CD4-positive, alpha-beta T cell (primary cell): ENCODE results near the gene TAX1BP1. TPM values are rescaled to one million over a fixed set of nuclear protein-coding genes. Genes with fewer than 3 reads are reported as not detected.

Experiments used
- ATAC-seq: fragments of 200-7000 bp; cut with Tn5 transposase; one replicate; pipeline ENCODE4 v1.10.0; 2022; ENCODE audit warnings: mild to moderate bottlenecking; ENCODE audit not compliant: poor library complexity
- CTCF ChIA-PET: fragments of 350-600 bp; sonication (Branson Sonifier 250); formaldehyde crosslinking; loops from one replicate; lab custom pipeline; 2021; ENCODE audit warnings: antibody characterized with exemption, inconsistent platforms; lab: Charles Lee
- POLR2A ChIA-PET: fragments of 350-600 bp; sonication (Branson Sonifier 250); formaldehyde crosslinking; loops from one replicate; lab custom pipeline; 2021; ENCODE audit warnings: antibody characterized with exemption, inconsistent platforms; lab: Charles Lee
- DNase-seq, 14 experiments: peaks; one replicate each; pipeline ENCODE4 v3.0.0-alpha.2; 2013 to 2020; ENCODE audit warnings: mixed read lengths in 2 of 14
- H3K27ac ChIP-seq, 2 donors: one replicate each; pipeline versions ENCODE4 v1.5.1 to v1.7.0; 2013; ENCODE audit warnings: low read length in 2 of 2, low read depth in 1 of 2, mild to moderate bottlenecking in 1 of 2
- H3K27me3 ChIP-seq, 2 experiments: 1 replicate in 1 of 2; 2 replicates in 1 of 2; pipeline versions ENCODE4 v1.6.1 to v1.7.0; 2013; ENCODE audit warnings: low read length in 2 of 2, control low read depth in 1 of 2, mild to moderate bottlenecking in 1 of 2, moderate library complexity in 1 of 2; ENCODE audit not compliant: insufficient read depth in 2 of 2, control insufficient read depth in 1 of 2
- H3K36me3 ChIP-seq: one replicate; pipeline ENCODE4 v1.6.1; 2013; ENCODE audit warnings: low read length, control low read depth; ENCODE audit not compliant: insufficient read depth
- H3K4me1 ChIP-seq: one replicate; pipeline ENCODE4 v1.6.1; 2013; ENCODE audit warnings: low read length, control low read depth; ENCODE audit not compliant: insufficient read depth
- H3K4me3 ChIP-seq: one replicate; pipeline ENCODE4 v1.5.1; 2013; ENCODE audit warnings: mild to moderate bottlenecking, low read length, moderate library complexity
- H3K9me3 ChIP-seq, 2 experiments: 1 replicate in 1 of 2; 2 replicates in 1 of 2; pipeline versions ENCODE4 v1.6.1 to v1.7.0; 2013; ENCODE audit warnings: low read length in 2 of 2, mild to moderate bottlenecking in 2 of 2, control low read depth in 1 of 2, moderate library complexity in 1 of 2; ENCODE audit not compliant: control insufficient read depth in 1 of 2, insufficient read depth in 1 of 2
- H3K27ac Mint-ChIP-seq: one replicate; pipeline ENCODE4 v1.8.0; 2020; ENCODE audit warnings: mixed read lengths
- H3K27me3 Mint-ChIP-seq: one replicate; pipeline ENCODE4 v1.8.0; 2021; ENCODE audit warnings: mixed read lengths
- H3K36me3 Mint-ChIP-seq: one replicate; pipeline ENCODE4 v1.8.0; 2021; ENCODE audit warnings: low read depth, mixed read lengths
- H3K4me1 Mint-ChIP-seq: one replicate; pipeline ENCODE4 v1.8.0; 2021; ENCODE audit warnings: low read depth, mixed read lengths
- H3K4me3 Mint-ChIP-seq: one replicate; pipeline ENCODE4 v1.8.0; 2020; ENCODE audit warnings: mild to moderate bottlenecking, mixed read lengths
- H3K9me3 Mint-ChIP-seq: one replicate; pipeline ENCODE4 v1.8.0; 2020; ENCODE audit warnings: mixed read lengths
- intact Hi-C, 2 experiments: fragments of 100-400 bp; cut with DNase I in 1 of 2; cut with micrococcal nuclease in 1 of 2; formaldehyde crosslinking; loops; one replicate each; pipeline versions ENCODE4 v1.15.1 to v1.9.0; 2023 to 2025; cut with DNase I, micrococcal nuclease
- total RNA-seq, 174 experiments: library from RNA in 2 of 174; stranded (reverse) in 2 of 174; gene quantifications; one replicate each; pipeline ENCODE4 v1.2.3 and lab custom pipeline; 2021 to 2026
- TF ChIP-seq, protein P1 (sequence below): fragments of 200-600 bp; IDR thresholded peaks from one replicate; pipeline ENCODE4 v1.8.0; 2022; ENCODE audit warnings: antibody characterized with exemption, mild to moderate bottlenecking

The TAX1BP1 gene
- total RNA-seq, 2 experiments from 2014 or later = 115 TPM

DNA sequence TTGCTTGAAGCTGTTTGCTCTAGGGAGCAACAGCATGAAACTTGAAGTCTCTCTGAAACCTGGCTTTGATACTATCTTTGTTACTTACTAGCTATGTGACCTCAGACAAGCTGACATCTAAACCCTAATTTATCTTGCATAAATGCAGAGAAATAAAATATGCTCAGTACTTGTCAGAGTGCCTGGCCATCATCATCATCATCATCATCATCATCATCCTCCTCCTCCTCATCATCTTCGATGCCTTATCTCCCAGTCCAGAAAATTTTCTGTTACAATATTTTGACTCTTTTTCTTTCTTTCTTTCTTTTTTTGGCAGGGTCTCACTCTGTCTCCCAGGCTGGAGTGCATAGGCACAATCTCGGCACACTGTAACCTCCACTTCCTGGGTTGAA, 34.8 kb upstream of the TAX1BP1 start:
- DNase-seq = no peak
- TF ChIP-seq, protein P1, sequence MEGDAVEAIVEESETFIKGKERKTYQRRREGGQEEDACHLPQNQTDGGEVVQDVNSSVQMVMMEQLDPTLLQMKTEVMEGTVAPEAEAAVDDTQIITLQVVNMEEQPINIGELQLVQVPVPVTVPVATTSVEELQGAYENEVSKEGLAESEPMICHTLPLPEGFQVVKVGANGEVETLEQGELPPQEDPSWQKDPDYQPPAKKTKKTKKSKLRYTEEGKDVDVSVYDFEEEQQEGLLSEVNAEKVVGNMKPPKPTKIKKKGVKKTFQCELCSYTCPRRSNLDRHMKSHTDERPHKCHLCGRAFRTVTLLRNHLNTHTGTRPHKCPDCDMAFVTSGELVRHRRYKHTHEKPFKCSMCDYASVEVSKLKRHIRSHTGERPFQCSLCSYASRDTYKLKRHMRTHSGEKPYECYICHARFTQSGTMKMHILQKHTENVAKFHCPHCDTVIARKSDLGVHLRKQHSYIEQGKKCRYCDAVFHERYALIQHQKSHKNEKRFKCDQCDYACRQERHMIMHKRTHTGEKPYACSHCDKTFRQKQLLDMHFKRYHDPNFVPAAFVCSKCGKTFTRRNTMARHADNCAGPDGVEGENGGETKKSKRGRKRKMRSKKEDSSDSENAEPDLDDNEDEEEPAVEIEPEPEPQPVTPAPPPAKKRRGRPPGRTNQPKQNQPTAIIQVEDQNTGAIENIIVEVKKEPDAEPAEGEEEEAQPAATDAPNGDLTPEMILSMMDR = no peak
- H3K4me1 ChIP-seq = no peaks in the 10 kb centered on the region
- ChIA-PET CTCF (no interaction called here), POLR2A (no interaction called here)
- H3K27ac ChIP-seq = no peak overlapping the region
- no peaks in the 10 kb centered on the region for H3K36me3 ChIP-seq
- peaks cover 0 to 4% of the 10 kb centered on the region in 2 experiments for H3K27me3 ChIP-seq
- H3K36me3 Mint-ChIP-seq = no peaks in the 10 kb centered on the region
- H3K4me1 Mint-ChIP-seq = no peaks in the 10 kb centered on the region
- intact Hi-C loops = no loop called here
- no peak overlapping the region for H3K4me3 Mint-ChIP-seq
- no peak for ATAC-seq
- H3K27ac Mint-ChIP-seq = no peak overlapping the region
- H3K9me3 ChIP-seq = no peaks in the 10 kb centered on the region
- no peaks in the 10 kb centered on the region for H3K9me3 Mint-ChIP-seq
- H3K27me3 Mint-ChIP-seq = peaks cover 17% of the 10 kb centered on the region
- no peak overlapping the region for H3K4me3 ChIP-seq

DNA sequence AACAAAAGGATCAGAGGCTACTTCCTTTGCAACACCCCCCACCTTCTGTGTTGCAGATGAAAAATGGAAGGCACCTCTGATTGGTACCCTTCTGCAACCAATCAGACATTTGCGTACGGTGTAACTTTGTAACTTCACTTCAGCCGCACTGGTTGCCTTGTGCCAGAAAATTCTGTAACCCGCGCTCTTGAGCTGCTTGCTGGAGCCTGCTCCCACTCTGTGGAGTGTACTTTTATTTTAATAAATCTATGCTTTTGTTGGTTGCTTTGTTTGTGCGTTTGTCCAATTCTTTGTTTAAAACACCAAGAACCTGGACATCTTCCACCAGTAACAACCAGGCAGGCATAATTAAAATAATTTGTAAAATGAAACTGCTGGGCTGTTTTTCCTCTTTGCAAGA, 31.5 kb upstream of the TAX1BP1 start:
- intact Hi-C loops = no loop called here
- POLR2A ChIA-PET = no interaction called here
- no peaks in the 10 kb centered on the region for H3K36me3 ChIP-seq
- Mint-ChIP-seq H3K4me3 (no peak overlapping the region), H3K36me3 (no peaks in the 10 kb centered on the region), H3K27ac (no peak overlapping the region), H3K4me1 (no peaks in the 10 kb centered on the region), H3K9me3 (no peaks in the 10 kb centered on the region), H3K27me3 (peaks cover 7% of the 10 kb centered on the region)
- H3K27ac ChIP-seq = no peak overlapping the region
- H3K9me3 ChIP-seq = no peaks in the 10 kb centered on the region
- no peak overlapping the region for H3K4me3 ChIP-seq
- H3K4me1 ChIP-seq = no peaks in the 10 kb centered on the region
- peaks cover 0 to 4% of the 10 kb centered on the region in 2 experiments for H3K27me3 ChIP-seq
- TF ChIP-seq, protein P1 = no peak
- DNase-seq = no peak
- ATAC-seq = no peak
- CTCF ChIA-PET = no interaction called here

DNA sequence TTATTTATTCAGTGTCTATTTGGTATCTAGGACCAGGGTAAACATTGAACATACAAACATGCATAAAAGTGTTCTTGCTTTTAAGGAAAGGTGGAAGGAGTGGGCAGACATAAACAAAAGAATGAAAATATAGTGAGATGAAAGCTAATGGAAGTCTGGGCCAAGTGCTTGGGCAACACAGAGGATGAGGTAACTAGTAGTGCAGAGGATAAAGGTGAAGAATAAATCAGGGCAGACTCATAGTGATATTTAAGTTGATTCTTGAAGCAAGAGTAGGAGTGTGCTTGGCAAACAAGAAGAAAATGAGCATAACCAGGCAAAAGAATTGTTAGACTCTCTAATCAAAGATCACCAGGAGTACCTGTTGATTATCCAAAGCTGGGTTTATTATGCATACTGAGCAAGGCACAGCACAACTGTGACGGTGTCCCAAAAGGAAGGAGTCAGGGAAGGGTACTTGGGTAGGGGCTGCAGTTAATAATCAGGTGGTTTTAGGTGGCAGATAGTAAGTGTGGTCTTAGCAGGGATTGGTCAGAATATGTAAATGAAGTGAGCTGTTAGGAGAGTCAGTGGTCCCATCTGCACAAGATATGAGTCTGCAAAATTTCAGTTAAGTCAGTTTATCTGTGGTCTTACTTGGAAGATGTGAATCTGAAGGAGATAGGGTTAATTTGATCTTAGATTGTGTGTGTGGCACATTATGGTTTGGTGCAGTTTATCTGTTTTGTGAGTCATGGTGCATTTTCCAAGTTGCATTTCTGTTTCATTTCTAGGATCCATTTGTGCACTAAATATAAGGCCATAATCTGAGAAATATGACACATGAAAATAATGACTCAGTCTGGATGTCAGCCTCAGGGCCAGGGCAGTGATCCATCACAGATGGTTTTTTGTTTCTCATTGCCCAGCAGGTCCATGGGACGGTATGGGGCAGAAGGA, 30.6 kb upstream of the TAX1BP1 start:
- no peak overlapping the region for H3K27ac Mint-ChIP-seq
- ATAC-seq (no peak), DNase-seq (no peak)
- peaks cover 16% of the 10 kb centered on the region for H3K27me3 Mint-ChIP-seq
- ChIA-PET POLR2A (no interaction called here), CTCF (no interaction called here)
- H3K4me3 Mint-ChIP-seq = no peak overlapping the region
- intact Hi-C loops = no loop called here
- no peaks in the 10 kb centered on the region for H3K36me3 ChIP-seq
- peaks cover 0 to 4% of the 10 kb centered on the region in 2 experiments for H3K27me3 ChIP-seq
- no peaks in the 10 kb centered on the region for H3K4me1 Mint-ChIP-seq
- TF ChIP-seq, protein P1 = no peak
- H3K4me3 ChIP-seq = no peak overlapping the region
- H3K9me3 ChIP-seq = no peaks in the 10 kb centered on the region
- no peaks in the 10 kb centered on the region for H3K4me1 ChIP-seq
- no peaks in the 10 kb centered on the region for H3K36me3 Mint-ChIP-seq
- H3K27ac ChIP-seq = no peak overlapping the region
- H3K9me3 Mint-ChIP-seq = no peaks in the 10 kb centered on the region
